NCI-H2196 treated with DMSO at 0.1 percent for 48 hours (cell line): ENCODE results near the gene OLIG1.
A peak's percentile ranks its signal among the peaks of the same experiment; 100 is the strongest.

ENCODE experiments used
- DNase-seq: peaks from one replicate; lab custom pipeline; 2025; ENCODE audit not compliant: unreplicated experiment; lab: John Stamatoyannopoulos, UW

The OLIG1 gene

DNA sequence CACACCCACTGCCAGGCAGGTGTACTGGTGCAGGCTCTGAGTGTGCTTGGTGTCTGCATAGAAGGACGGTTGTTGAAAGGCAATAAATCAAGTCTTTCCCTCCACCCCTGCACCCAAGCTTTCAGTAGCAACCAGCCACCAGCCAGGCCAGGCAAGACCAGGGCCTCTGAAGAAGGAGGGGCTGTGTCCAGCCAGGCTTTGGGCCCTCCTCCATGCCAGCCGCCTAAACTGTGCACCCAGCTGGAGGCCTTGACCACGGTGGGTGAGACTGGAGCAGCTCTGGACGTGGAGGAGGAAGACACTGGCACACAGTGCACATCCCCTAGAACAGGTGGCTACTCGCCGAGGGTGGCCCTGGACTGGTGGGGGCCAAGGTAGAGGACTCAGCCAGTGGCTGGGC lies 39.3 kb upstream of the OLIG1 start:
- no peak for DNase-seq

DNA sequence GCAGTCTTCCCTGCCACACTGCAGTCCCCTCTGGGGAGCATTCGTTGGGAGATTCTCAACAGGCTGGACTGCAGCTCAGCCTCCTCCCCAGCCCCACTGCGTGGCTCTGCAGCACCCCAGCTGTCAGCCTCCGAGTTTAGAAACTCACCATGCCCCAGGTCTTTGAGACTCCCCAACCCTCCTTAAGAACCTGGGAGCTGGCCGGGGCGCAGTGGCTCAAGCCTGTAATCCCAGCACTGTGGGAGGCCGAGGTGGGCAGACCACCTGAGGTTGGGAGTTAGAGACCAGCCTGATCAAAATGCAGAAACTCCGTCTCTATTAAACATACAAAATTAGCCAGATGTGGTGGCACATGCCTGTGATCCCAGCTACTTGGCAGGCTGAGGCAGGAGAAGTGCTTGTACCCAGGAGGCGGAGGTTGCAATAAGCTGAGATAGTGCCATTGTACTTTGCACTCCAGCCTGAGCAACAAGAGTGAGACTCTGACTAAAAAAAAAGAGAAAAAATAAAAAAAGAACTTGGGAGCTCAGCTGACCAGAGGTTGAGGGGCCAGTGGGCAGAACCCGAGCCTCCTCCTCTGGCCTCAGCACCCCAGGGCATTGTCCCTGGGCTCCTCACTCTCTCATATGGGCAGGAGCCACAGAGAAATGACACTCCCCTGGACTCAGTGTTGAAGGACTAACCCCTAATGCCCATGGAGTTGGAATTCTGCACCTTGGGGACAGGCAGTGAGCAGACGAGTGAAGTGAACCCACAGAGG lies 38.6 kb upstream of the OLIG1 start:
- no peak for DNase-seq

DNA sequence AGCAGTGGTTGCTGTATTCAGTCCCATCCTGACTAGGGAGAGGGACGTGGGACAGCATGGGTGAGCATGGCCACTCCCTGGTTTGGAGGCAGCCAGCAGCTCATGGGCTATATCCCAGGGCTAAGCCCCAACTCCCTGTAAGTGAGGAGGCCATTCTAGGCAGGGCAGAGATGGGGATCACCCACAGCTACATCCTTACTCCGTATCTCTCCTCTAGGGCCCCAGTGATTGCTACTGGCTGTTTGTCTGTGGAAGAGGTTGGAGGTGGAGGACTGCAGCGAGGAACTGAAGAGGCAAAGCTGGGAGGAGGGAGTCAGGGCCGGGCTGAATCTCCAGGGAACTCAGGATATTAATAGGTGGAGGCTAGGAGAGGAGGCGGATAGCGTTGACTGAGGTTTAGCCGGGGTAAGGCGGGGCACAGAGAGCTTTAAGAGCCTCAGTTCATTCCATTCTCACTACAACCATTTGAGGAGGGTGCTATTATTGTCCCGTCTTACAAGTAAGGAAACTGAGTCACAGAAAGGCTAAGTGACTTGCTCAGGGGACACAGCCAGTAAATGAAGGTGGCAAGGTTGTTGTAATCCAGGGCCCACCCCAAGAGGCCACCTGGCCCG lies 37.4 kb upstream of the OLIG1 start:
- DNase-seq: no peak

DNA sequence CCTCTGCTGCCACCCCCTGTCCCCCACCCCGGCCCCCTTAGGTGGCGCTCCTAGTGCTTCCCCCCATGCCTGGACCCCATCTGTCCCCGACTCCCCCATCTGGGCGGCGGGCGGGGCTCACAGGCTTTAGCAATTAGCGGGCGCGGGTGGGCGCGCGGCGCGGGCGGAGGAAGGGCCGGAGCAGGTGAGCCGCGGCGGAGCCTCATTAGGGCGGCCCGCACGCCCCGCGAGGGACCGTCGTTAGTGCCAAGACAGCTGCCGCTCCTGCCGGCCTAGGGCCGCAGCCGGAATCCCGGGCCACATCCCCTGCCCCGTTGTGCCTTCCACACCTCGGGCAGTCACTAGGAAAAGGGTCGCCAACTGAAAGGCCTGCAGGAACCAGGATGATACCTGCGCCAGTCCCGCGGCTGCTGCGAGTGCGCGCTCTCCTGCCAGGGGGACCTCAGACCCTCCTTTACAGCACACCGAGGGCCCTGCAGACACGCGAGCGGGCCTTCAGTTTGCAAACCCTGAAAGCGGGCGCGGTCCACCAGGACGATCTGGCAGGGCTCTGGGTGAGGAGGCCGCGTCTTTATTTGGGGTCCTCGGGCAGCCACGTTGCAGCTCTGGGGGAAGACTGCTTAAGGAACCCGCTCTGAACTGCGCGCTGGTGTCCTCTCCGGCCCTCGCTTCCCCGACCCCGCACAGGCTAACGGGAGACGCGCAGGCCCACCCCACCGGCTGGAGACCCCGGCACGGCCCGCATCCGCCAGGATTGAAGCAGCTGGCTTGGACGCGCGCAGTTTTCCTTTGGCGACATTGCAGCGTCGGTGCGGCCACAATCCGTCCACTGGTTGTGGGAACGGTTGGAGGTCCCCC lies 36.6 kb upstream of the OLIG1 start:
- DNase-seq: no peak

DNA sequence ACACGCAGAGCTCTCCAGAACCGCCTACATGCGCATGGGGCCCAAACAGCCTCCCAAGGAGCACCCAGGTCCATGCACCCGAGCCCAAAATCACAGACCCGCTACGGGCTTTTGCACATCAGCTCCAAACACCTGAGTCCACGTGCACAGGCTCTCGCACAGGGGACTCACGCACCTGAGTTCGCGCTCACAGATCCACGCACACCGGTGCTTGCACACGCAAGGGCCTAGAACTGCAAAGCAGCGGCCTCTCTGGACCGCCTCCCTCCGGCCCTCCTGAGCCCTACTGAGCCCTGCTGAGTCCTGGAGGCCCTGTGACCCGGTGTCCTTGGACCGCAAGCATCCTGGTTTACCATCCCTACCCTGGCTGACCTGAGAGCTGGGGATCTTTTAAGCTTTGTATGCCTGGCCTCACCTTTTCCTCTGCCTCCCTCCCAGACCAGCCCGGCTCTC lies 36.0 kb upstream of the OLIG1 start:
- no peak for DNase-seq

DNA sequence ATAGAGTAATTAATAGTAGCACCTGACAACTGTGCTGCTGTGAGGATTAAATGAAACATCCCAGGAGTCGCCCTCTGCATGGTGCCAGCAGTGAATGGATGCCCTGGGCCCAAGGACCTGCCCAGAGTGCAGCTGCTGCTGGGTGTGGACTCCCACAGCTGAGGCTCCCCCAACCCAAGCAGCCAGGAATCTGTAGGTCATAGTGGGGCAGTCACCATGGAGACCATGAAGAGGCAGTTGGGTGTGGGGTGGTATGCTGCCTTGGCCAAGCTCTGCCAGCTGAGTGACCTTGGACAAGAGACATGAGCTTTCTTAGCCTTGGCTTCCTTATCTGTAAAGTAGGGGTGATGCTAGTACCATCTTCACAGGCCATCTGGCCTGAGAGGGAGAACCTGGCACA lies 34.8 kb upstream of the OLIG1 start:
- no peak for DNase-seq

DNA sequence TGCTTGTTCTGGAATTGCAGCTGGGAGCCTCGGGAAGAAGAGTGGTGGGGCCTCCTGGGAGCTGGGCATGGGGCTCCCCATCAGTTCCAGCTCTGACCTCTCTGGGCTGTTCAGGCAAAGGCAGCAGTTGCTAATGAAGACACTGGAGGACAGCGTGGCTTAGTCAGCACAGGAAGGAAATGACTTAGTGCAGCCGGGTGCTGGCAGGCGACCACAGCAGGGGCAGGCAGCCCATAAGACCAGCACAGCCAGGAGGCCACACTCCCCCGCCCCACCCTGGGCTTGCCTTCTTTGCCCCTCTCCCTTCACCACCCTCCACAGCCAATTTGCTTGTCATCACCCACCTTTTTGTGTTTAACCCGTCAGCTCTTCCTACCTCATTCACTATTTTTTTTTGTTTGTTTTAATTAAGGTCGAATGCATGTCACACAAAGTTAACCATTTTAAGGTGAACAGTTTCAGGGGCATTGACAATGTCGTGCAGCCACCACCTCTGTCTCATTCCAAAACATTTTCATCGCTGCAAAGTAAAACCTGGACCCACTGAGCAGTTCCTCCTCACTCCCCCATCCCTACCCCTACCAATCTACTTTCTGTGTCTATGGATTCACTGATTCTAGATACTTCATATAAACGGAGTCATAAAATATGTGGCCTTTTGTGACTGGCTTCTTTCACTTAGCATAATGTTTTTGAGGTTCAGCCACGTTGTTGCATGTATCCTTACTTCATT lies 33.3 kb upstream of the OLIG1 start:
- no peak for DNase-seq

DNA sequence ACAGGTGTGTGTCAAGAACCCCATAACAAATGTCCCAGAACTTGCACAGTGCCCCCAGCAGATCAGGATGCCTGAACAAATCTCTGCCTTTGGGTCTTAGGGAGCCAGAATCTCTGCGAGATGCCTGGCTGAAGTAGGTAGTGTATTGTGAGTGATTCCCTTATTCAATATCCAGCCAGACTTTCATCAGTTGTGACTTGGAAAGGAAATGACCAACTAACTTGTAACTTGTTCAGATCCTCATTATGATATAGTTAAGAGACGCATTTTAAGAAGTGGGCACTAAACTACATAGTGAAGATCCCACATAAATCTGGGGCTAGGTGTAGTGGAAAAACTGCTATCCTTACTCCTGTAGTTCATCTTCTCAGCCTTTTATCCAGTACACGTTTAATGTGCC lies 32.4 kb upstream of the OLIG1 start:
- no peak for DNase-seq

DNA sequence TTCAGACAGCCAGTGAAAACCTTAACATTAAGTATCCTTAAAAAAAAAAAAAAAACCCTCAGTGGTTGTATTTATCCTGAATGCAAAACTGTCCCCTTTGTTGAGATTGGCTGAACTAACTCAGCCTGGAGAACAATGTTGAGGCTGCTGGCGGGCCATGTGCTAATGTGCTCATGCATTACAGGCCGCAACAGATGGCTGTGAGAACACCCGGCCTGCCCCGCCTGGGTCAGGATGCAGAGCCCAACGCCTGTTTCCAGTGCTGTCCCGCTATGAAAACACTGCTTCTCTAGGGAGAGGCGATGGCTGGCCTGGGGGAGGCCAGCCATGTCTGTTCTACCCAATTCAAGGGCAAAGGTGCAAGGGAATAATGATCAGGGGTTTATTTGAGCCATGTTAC lies 30.4 kb upstream of the OLIG1 start:
- DNase-seq: no peak

DNA sequence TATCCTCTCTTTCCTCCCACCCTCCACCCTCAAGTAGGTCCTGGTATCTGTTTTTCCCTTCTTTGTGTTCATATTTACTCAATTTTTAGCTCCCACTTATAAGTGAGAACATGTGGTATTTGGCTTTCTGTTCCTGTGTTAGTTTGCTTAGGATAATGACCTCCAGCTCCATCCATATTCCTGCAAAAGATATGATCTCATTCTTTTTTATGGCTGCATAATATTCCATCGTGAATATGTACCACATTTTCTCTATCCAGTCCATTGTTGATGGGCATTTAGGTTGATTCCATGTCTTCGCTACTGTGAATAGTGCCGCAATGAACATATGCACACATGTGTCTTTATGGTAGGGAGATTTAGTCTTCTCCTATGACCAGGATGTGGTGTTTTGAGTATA lies 29.7 kb upstream of the OLIG1 start:
- DNase-seq: no peak

DNA sequence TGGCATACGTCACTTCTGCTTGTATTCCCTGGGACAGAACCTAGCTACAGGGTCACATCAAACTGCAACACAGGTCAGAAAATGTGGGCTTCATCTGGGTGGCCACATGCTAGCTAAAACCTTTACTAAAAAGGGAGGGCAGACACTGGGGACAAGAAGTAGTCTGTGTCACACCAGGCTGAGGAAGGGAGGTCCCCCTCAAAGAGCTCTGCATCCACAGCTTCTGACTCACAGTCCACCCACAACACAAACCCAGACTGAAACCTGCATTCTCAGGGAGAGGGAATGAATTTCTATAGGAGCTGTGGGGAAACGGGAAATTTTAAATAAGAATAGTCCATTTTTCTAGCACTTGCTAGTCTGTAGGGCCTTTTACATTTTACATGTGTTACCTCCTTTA lies 28.0 kb upstream of the OLIG1 start:
- DNase-seq: no peak

DNA sequence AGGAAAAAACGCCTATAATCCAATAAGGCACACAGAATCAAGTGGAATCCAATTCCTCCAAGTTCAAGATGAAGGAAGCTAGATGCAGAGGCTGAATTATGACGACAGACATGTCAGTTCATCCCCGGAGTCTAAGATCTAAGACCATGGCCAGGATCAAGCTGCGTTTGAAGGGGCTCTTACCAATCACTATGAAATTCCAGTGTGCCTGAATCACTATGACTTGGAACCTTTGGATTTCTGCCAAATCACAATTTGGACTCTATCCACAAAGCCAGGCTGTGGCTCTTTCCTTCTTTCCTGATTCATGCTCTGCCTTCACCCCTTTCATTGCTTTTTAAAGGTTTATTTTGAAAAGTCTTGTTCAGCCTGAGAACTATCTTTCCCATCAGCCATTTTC lies 27.1 kb upstream of the OLIG1 start:
- no peak for DNase-seq

DNA sequence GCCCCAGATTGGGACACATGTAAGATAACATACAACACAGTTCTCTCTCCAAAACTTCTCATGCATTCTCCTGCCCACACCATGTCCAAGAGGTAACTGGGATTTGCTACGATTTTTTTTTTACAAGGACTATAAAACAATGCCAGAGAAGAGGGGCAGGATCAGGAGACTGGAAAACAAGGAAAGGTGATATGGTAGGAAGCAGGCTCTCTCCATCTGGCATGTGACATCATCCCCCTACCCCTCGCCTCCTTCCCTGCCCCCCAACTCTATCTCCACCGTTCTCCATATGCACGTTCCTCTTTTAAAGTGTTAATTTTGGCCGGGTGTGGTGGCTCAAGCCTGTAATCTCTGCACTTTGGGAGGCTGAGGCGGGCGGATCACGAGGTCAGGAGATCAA lies 23.5 kb upstream of the OLIG1 start:
- no peak for DNase-seq

DNA sequence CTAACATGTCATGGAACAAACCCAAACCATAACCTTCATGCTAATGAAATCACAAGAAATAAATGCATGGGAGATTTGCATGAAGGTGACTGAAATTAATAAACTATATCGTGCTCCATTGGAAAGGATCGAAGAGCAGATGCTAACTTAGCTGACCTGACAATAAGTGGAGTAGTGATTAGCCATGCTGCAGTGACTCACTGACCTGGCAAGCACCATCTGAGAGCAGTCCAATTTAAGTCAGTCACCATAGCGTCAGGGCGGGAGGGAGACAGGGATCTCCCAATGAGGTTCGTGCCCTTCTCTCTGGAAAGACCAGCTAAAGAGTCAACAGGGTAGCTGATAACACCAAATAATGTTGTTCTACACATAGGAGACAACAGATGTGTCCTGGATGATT lies 22.7 kb upstream of the OLIG1 start:
- DNase-seq: no peak

DNA sequence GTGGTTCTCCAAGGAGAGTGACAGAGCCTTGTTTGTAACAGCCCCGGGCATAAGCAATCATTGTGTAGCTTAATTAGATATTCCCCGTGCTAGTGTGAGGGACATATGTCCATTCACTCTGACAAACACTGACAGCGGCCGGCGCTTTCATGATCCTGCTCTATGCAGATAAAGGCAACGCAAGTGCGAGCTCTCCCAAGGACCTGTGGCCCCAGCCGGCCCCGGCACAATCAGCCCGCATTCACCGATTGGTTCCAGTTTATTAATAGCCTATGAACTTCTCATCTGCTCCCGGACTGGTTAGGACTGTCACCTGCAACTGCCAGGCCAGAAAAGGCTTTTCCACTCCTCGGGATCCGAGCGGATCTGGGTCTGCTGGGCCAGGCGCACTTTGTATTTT lies 18.0 kb upstream of the OLIG1 start:
- DNase-seq: no peak

DNA sequence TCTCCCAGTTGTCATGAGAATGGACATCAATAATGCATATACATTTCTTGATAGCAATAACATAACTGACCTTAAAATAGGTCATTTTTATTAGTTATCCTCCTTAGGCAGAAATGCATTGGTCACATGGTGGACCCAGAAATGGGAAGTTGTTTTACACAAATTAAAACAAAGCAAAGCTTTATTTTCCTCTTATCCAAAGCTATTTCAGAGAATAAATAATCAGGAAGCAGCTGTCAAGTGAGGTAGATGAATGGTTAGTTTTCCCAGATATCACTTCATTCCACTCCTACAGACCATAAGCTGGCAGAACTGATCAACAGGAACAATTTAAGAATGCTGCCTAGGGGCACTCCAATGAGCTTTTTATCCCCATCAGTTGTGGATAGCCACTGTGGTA lies 16.0 kb upstream of the OLIG1 start:
- DNase-seq: no peak

DNA sequence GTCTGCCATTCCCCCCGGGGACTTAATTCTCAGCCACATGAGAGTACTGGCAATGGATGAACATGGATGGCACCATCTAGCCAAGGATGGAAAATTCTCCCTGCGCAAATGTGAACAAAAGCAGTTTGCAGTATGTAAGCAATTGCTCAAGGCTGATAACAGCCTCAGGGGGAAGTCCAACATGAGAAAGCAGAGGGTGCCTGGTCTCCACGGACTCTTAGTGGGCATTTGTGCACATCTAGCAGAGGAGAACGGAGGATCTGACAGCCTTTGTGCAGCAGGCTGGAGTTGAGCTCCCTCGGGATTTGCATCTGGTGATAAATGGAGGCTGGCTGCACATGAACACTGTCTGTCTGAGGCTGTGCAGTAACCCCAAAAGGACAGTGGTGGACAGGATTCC lies 13.9 kb upstream of the OLIG1 start:
- no peak for DNase-seq

DNA sequence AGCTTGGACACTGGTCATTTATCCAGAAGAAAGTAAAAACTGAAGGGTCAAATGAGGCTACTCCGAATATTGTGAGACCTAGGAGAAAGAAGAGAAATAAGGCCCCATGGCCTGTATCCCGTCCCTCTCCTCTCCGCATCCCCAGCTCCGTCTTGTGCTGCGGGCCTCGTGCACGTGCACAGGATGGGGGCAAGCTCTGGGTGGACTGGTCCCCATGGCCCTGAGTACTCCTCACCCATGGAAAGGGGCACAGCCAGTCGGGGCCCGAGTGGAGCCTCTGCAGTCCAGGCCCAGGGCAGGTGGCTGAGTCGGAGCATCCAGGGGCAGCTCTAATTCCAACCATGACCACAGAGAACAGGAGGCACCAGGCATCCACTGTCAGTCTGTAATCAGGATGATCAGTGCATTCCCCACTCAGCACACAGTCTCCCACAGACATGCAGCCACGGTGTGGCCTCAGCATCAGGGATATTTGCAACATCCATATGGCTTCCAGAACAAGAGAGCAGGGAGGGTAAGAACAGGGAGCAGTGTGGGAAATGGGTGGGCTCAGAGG lies 12.5 kb upstream of the OLIG1 start:
- no peak for DNase-seq

DNA sequence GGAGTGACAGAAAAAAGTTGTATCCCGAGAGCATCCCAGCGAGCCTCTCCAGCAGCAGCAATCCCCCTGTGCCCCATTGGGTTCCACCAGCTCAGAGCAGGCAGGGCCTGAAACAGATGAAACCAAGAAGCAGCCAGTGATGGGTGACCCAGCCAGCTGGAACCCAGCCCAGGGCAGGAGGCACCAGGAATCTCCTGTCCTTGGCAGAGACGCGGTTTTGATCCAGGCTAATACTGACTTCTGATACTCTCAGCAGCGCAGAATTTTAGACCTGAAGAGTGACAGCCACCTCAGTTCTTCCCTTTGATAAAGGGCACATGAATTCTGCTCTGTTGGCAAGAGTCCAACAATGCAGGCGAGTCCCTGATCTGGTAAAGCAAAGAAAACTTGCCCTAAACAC lies 11.4 kb upstream of the OLIG1 start:
- peak; percentile 35 for DNase-seq

DNA sequence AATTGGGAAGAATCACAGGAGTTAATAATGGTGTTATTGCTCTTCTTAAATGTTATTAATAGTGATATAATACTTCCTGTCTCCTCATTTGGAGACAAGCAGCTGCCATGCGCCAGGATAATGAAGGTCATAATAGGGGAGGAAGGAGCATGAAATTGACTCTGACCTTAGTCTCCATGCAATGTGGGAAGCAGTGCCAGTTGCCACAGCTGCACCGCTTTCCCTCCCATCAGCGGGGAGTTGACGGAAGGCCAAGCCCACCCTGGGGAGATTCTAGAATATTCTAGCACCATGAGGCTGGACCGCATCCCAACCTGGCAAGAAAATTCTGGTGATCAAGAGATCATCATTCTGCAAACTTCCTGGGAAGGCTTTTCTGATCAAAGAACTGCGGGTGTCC lies 11.0 kb upstream of the OLIG1 start:
- no peak for DNase-seq

DNA sequence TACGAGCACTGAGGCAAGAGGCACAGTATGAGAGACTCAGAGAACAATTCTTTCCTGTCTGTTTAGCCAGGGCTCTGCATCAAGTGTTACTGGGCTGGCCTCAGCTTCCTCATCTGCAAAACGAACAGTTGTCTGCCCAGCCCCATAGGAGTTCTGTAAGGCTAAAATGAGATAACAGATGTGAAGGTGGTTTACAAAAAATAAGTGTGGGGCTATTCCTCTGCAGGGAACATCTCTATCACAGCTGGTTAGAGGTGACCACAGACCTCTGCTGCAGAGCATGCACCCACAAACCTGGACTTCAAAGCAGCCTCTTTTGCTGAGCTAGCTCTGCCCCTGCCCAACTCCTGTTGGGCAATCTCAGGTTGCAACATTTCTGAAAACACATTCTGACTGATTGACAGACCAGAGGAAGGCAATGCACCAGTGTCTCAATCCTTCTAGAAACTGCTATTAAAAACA lies 10.5 kb upstream of the OLIG1 start:
- DNase-seq: no peak
